Measurements from ENCODE around the gene ATP13A2.
"Not testable (repeated sequence)": the region's sequence is repeated elsewhere in the genome, so short reads cannot be mapped to it uniquely, and the experiment has no call there.

ATP13A2 gene

GRCh38 chr1:16967962-16968361, 43.8 kb downstream of the ATP13A2 start:
- Histone ChIP-seq H3K9ac (ENCODE audit: low read length) (no peak overlapping the region), H3K9me3 (ENCODE audit: control insufficient read depth, low read length) (no peaks in the 10 kb centered on the region), H3K4me1 (ENCODE audit: control insufficient read depth, insufficient read depth, low read length) (peaks cover 5% of the 10 kb centered on the region), H3K36me3 (ENCODE audit: control insufficient read depth, insufficient read depth, low read length, severe bottlenecking) (peaks cover 9% of the 10 kb centered on the region), H3K4me3 (ENCODE audit: low read length) (no peak overlapping the region), H3K27me3 (replicated peaks; ENCODE audit: control insufficient read depth, insufficient read depth, low read length) (no peaks in the 10 kb centered on the region)
- no peak for DNase-seq (ENCODE audit: low read depth)

GRCh38 chr1:16967095-16967575, 44.6 kb downstream of the ATP13A2 start:
- H3K27me3 ChIP-seq (replicated peaks; ENCODE audit: control insufficient read depth, insufficient read depth, low read length) = no peaks in the 10 kb centered on the region
- no peak overlapping the region for H3K4me3 ChIP-seq (ENCODE audit: low read length)
- H3K9ac ChIP-seq (ENCODE audit: low read length) = peak overlapping the region; percentile 20
- peaks cover 9% of the 10 kb centered on the region for H3K36me3 ChIP-seq (ENCODE audit: control insufficient read depth, insufficient read depth, low read length, severe bottlenecking)
- DNase-seq (ENCODE audit: low read depth) = peak; percentile 86
- H3K9me3 ChIP-seq (ENCODE audit: control insufficient read depth, low read length) = no peaks in the 10 kb centered on the region
- peaks cover 5% of the 10 kb centered on the region for H3K4me1 ChIP-seq (ENCODE audit: control insufficient read depth, insufficient read depth, low read length)

- H3K9ac ChIP-seq (ENCODE audit: low read length) = no peak overlapping the region
- peaks cover 9% of the 10 kb centered on the region for H3K36me3 ChIP-seq (ENCODE audit: control insufficient read depth, insufficient read depth, low read length, severe bottlenecking)
- H3K4me1 ChIP-seq (ENCODE audit: control insufficient read depth, insufficient read depth, low read length) = peaks cover 8% of the 10 kb centered on the region
- no peak overlapping the region for H3K4me3 ChIP-seq (ENCODE audit: low read length)
- no peaks in the 10 kb centered on the region for H3K27me3 ChIP-seq (replicated peaks; ENCODE audit: control insufficient read depth, insufficient read depth, low read length)
- no peak for DNase-seq (ENCODE audit: low read depth)
- H3K9me3 ChIP-seq (ENCODE audit: control insufficient read depth, low read length) = no peaks in the 10 kb centered on the region
Measured at GRCh38 chr1:16966282-16966681, 45.4 kb downstream of the ATP13A2 start.

- Histone ChIP-seq H3K4me3 (ENCODE audit: low read length) (no peak overlapping the region), H3K9ac (ENCODE audit: low read length) (no peak overlapping the region), H3K4me1 (ENCODE audit: control insufficient read depth, insufficient read depth, low read length) (peaks cover 10% of the 10 kb centered on the region), H3K36me3 (ENCODE audit: control insufficient read depth, insufficient read depth, low read length, severe bottlenecking) (peaks cover 9% of the 10 kb centered on the region), H3K27me3 (replicated peaks; ENCODE audit: control insufficient read depth, insufficient read depth, low read length) (no peaks in the 10 kb centered on the region), H3K9me3 (ENCODE audit: control insufficient read depth, low read length) (no peaks in the 10 kb centered on the region)
- DNase-seq (ENCODE audit: low read depth) = no peak
Measured at GRCh38 chr1:16965486-16966067, 46.2 kb downstream of the ATP13A2 start.

GRCh38 chr1:16964169-16964568, 47.6 kb downstream of the ATP13A2 start:
- H3K9ac ChIP-seq (ENCODE audit: low read length); H3K9me3 ChIP-seq (ENCODE audit: control insufficient read depth, low read length); H3K27me3 ChIP-seq (replicated peaks; ENCODE audit: control insufficient read depth, insufficient read depth, low read length); H3K4me3 ChIP-seq (ENCODE audit: low read length); H3K36me3 ChIP-seq (ENCODE audit: control insufficient read depth, insufficient read depth, low read length, severe bottlenecking); DNase-seq (ENCODE audit: low read depth): not testable (repeated sequence)
- peaks cover 10% of the 10 kb centered on the region for H3K4me1 ChIP-seq (ENCODE audit: control insufficient read depth, insufficient read depth, low read length)

DNA sequence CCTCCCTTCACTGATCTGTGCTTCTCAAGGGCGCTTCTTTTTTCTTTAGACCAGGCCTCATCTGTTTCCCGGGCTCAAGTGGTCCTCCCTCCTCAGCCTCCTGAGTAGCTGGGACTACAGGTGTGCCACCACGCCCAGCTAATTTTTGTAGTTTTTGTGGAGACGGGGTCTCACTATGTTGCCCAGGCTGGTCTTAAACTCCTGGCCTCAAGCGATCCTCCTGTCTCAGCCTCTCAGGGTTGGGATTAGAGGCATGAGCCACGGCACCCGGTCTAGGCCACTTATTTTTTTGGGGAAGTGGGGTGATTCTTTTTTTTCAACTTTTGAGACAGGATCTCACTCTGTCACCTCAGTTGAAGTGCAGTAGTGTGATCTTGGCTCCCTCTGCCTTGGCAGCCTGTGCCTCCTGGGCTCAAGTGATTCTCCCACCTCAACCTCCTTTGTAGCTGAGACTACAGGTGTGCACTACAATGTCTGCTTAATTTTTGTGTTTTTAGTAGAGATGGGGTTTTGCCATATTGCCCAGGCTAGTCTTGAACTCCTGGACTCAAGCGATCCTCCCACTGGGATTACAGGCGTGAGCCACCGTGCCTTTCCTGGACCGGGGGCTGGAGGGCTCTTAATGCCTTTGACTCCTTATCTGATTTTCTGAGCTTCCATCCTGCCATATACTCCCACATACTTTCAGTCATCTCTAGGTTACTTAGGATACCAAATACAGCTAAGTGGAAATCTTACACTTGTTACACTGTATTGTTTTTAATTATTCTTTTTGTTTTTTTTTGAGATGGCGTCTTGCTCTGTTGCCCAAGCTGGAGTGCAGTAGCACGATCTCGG, 50.2 kb downstream of the ATP13A2 start:
- DNase-seq (ENCODE audit: low read depth) = no peak
- Histone ChIP-seq H3K27me3 (replicated peaks; ENCODE audit: control insufficient read depth, insufficient read depth, low read length) (no peaks in the 10 kb centered on the region), H3K36me3 (ENCODE audit: control insufficient read depth, insufficient read depth, low read length, severe bottlenecking) (peaks cover 9% of the 10 kb centered on the region), H3K9ac (ENCODE audit: low read length) (peak overlapping the region; percentile 85), H3K9me3 (ENCODE audit: control insufficient read depth, low read length) (no peaks in the 10 kb centered on the region), H3K4me1 (ENCODE audit: control insufficient read depth, insufficient read depth, low read length) (peaks cover 6% of the 10 kb centered on the region), H3K4me3 (ENCODE audit: low read length) (peak overlapping the region; percentile 76)

DNA sequence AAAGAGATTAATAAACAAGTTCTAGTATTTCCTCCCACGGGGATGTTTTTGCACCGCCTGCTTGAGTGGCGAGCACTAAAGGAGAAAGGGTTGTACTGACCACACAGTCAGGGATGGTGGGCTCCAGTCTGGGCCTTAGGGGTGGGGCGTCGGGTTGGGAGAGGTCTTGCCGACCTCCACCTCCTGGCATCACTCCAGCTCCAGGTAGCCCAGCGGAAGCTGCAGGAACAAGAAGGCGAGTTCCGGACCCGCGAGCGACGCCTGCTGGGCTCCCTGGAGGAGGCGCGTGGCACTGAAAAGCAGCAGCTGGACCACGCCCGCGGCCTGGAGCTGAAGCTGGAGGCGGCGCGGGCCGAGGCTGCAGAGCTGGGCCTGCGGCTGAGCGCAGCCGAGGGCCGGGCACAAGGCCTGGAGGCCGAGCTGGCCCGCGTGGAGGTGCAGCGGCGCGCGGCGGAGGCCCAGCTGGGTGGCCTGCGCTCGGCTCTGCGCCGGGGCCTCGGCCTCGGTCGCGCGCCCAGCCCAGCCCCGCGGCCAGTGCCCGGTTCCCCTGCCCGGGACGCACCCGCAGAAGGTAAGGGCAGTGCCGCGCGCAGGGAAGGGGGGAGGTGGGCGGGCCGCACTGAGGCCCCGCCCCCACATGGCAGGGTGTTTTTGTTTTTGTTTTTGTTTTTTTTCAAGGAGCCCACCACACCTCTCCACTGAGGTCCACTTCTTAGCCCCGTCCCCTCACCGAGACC, 51.0 kb downstream of the ATP13A2 start:
- H3K27me3 ChIP-seq (replicated peaks; ENCODE audit: control insufficient read depth, insufficient read depth, low read length) = no peaks in the 10 kb centered on the region
- peak overlapping the region; percentile 76 for H3K4me3 ChIP-seq (ENCODE audit: low read length)
- peaks cover 9% of the 10 kb centered on the region for H3K4me1 ChIP-seq (ENCODE audit: control insufficient read depth, insufficient read depth, low read length)
- H3K36me3 ChIP-seq (ENCODE audit: control insufficient read depth, insufficient read depth, low read length, severe bottlenecking) = peaks cover 2% of the 10 kb centered on the region
- peak; percentile 92 for DNase-seq (ENCODE audit: low read depth)
- H3K9ac ChIP-seq (ENCODE audit: low read length) = peak overlapping the region; percentile 85
- H3K9me3 ChIP-seq (ENCODE audit: control insufficient read depth, low read length) = no peaks in the 10 kb centered on the region

DNA sequence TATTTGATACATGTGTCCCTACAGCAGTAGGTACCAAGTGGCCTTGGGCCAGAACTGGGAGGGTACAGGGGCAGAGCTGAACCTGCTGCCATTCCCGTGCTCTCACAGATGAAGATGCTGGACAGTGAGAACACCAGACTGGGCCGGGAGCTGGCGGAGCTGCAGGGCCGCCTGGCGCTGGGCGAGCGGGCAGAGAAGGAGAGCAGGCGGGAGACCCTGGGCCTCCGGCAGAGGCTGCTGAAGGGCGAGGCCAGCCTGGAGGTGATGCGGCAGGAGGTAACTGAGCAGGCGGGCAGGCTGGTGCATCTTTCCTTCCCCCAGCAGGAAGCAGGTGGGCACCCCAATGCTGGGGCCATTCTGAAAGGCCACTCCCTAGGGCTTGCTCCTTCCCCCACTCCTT, 53.3 kb downstream of the ATP13A2 start:
- H3K9ac ChIP-seq (ENCODE audit: low read length) = no peak overlapping the region
- H3K4me3 ChIP-seq (ENCODE audit: low read length) = no peak overlapping the region
- no peaks in the 10 kb centered on the region for H3K36me3 ChIP-seq (ENCODE audit: control insufficient read depth, insufficient read depth, low read length, severe bottlenecking)
- no peaks in the 10 kb centered on the region for H3K9me3 ChIP-seq (ENCODE audit: control insufficient read depth, low read length)
- no peaks in the 10 kb centered on the region for H3K27me3 ChIP-seq (replicated peaks; ENCODE audit: control insufficient read depth, insufficient read depth, low read length)
- H3K4me1 ChIP-seq (ENCODE audit: control insufficient read depth, insufficient read depth, low read length) = peaks cover 14% of the 10 kb centered on the region
- DNase-seq (ENCODE audit: low read depth) = no peak

- Histone ChIP-seq H3K9ac (ENCODE audit: low read length) (no peak overlapping the region), H3K4me3 (ENCODE audit: low read length) (no peak overlapping the region), H3K27me3 (replicated peaks; ENCODE audit: control insufficient read depth, insufficient read depth, low read length) (no peaks in the 10 kb centered on the region), H3K4me1 (ENCODE audit: control insufficient read depth, insufficient read depth, low read length) (peaks cover 14% of the 10 kb centered on the region), H3K36me3 (ENCODE audit: control insufficient read depth, insufficient read depth, low read length, severe bottlenecking) (no peaks in the 10 kb centered on the region), H3K9me3 (ENCODE audit: control insufficient read depth, low read length) (no peaks in the 10 kb centered on the region)
- DNase-seq (ENCODE audit: low read depth) = no peak
Measured at GRCh38 chr1:16957731-16958130, 54.0 kb downstream of the ATP13A2 start.

GRCh38 chr1:16956775-16957174, 55.0 kb downstream of the ATP13A2 start:
- DNase-seq (ENCODE audit: low read depth) = no peak

DNA sequence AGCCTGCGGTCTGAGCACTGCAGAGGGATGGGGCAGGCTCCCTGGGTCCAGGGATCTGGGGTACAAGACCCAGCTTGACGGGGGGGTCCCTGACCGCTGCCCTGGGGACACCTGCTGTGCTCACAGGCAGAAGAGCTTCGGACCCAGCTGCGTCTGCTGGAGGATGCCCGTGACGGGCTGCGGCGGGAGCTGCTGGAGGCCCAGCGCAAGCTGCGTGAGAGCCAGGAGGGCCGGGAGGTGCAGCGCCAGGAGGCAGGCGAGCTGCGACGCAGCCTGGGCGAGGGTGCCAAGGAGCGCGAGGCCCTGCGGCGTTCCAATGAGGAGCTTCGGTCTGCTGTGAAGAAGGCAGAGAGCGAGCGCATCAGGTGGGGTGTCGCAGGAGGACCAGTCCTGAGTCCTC, 56.5 kb downstream of the ATP13A2 start:
- Histone ChIP-seq H3K9me3 (ENCODE audit: control insufficient read depth, low read length) (no peaks in the 10 kb centered on the region), H3K4me3 (ENCODE audit: low read length) (no peak overlapping the region), H3K27me3 (replicated peaks; ENCODE audit: control insufficient read depth, insufficient read depth, low read length) (no peaks in the 10 kb centered on the region), H3K9ac (ENCODE audit: low read length) (no peak overlapping the region), H3K36me3 (ENCODE audit: control insufficient read depth, insufficient read depth, low read length, severe bottlenecking) (no peaks in the 10 kb centered on the region), H3K4me1 (ENCODE audit: control insufficient read depth, insufficient read depth, low read length) (peaks cover 8% of the 10 kb centered on the region)
- DNase-seq (ENCODE audit: low read depth) = no peak

More at GRCh38 chr1:16956775-16957174, 55.0 kb downstream of the ATP13A2 start:
- Histone ChIP-seq H3K9ac (ENCODE audit: low read length) (peak overlapping the region; percentile 57), H3K4me3 (ENCODE audit: low read length) (no peak overlapping the region), H3K9me3 (ENCODE audit: control insufficient read depth, low read length) (no peaks in the 10 kb centered on the region), H3K27me3 (replicated peaks; ENCODE audit: control insufficient read depth, insufficient read depth, low read length) (no peaks in the 10 kb centered on the region), H3K4me1 (ENCODE audit: control insufficient read depth, insufficient read depth, low read length) (peaks cover 14% of the 10 kb centered on the region), H3K36me3 (ENCODE audit: control insufficient read depth, insufficient read depth, low read length, severe bottlenecking) (no peaks in the 10 kb centered on the region)

Measured in adipocyte (in vitro differentiated cells).